WERI-Rb-1 (cell line): ENCODE data around the gene KIAA1328.

Experiments used
- DNase-seq: peaks from one replicate; pipeline ENCODE4 v3.0.0-alpha.2; 2020
- H3K27ac ChIP-seq: fragments of 250-450 bp; sonication (Bioruptor Pico); 2 replicates; pipeline ENCODE4 v1.5.1; 2020; ENCODE audit warnings: mild to moderate bottlenecking, moderate library complexity
- H3K27me3 ChIP-seq: fragments of 250-450 bp; sonication (Bioruptor Pico); 2 replicates; pipeline ENCODE4 v1.5.1; 2021; ENCODE audit warnings: mild to moderate bottlenecking, low read depth, moderate library complexity; ENCODE audit not compliant: insufficient read depth, severe bottlenecking
- H3K36me3 ChIP-seq: fragments of 250-450 bp; sonication (Bioruptor Pico); 2 replicates; pipeline ENCODE4 v1.5.1; 2020; ENCODE audit warnings: mild to moderate bottlenecking, moderate library complexity
- H3K4me3 ChIP-seq: 2 replicates; pipeline ENCODE4 v1.5.1; 2011; ENCODE audit warnings: low read depth, mild to moderate bottlenecking, control low read depth, low read length
- H3K9me3 ChIP-seq: fragments of 250-450 bp; sonication (Bioruptor Pico); 2 replicates; pipeline ENCODE4 v1.5.1; 2021; ENCODE audit warnings: mild to moderate bottlenecking, moderate library complexity; ENCODE audit not compliant: severe bottlenecking
- TF ChIP-seq, protein P1 (sequence below): IDR thresholded peaks from 2 replicates; pipeline ENCODE4 v1.5.1; 2011; ENCODE audit warnings: low read depth, mild to moderate bottlenecking, control low read depth, inconsistent platforms, low read length

The KIAA1328 gene

DNA sequence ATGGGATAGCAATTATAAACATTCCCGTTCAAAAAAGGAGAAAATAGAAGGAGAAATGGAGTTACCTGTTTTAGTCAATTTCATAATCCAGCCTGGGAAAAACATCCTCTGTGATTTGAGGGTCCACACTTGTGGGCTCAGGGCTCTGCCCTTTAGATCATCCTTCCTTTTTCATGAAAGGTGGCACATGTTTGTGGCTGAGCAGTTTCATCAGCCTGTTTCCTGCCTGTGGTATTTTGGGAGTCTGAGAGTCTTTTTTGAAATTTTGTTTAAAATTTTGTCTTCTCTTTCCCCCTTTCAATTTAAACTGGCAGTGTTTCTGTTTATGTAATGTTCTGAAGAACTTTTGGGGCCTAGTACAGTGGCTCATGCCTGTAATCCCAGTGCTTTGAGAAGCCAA lies 84.0 kb downstream of the KIAA1328 start:
- no peaks in the 10 kb centered on the region for H3K27me3 ChIP-seq
- no peak for DNase-seq

DNA sequence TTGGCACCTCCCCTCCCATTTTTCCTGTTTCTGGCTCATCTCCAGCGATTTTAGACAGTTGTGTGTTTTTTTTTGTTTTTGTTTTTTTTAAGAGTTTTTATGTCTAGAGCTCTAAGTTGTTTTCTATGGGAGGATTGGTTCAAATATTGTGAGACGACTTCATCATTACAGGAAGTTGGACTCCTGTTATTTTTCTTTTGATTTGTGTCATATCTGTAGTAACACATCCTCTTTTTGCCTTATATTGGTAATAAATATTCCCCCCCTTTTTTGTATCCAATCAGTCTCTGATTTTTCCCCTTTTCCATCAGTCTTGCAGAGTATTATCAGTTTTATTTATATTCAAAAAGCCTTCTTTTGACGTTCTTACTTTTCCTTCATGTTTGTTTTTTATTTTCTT lies 89.0 kb downstream of the KIAA1328 start:
- TF ChIP-seq, protein P1, sequence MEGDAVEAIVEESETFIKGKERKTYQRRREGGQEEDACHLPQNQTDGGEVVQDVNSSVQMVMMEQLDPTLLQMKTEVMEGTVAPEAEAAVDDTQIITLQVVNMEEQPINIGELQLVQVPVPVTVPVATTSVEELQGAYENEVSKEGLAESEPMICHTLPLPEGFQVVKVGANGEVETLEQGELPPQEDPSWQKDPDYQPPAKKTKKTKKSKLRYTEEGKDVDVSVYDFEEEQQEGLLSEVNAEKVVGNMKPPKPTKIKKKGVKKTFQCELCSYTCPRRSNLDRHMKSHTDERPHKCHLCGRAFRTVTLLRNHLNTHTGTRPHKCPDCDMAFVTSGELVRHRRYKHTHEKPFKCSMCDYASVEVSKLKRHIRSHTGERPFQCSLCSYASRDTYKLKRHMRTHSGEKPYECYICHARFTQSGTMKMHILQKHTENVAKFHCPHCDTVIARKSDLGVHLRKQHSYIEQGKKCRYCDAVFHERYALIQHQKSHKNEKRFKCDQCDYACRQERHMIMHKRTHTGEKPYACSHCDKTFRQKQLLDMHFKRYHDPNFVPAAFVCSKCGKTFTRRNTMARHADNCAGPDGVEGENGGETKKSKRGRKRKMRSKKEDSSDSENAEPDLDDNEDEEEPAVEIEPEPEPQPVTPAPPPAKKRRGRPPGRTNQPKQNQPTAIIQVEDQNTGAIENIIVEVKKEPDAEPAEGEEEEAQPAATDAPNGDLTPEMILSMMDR = no peak
- Histone ChIP-seq H3K4me3 (no peak overlapping the region), H3K9me3 (no peaks in the 10 kb centered on the region), H3K36me3 (no peaks in the 10 kb centered on the region), H3K27me3 (no peaks in the 10 kb centered on the region), H3K27ac (no peak overlapping the region)
- DNase-seq = no peak

More for the DNA sequence above, 84.0 kb downstream of the KIAA1328 start:
- H3K9me3 ChIP-seq = no peaks in the 10 kb centered on the region
- TF ChIP-seq, protein P1 = no peak
- no peak overlapping the region for H3K4me3 ChIP-seq
- no peaks in the 10 kb centered on the region for H3K36me3 ChIP-seq
- no peak overlapping the region for H3K27ac ChIP-seq

DNA sequence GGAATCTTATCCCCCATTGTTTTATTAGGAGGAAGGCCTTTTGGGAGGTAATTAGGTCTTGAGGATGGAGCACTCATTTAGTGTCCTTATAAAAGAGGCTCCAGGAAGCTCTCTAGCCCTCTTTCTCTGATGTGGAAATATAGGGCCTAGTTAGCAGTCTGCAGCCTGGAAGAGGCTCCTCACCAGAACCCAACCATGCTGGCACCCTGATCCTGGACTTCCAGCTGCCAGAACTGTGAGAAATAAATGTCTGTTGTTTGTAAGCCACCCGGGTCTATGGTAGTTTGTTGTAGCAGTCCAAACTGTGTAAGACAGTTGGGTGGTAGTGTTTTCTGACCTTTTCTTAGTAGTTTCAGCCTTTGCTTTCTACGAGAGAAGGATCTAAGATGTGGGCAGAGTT lies 100.7 kb downstream of the KIAA1328 start:
- TF ChIP-seq, protein P1 = no peak
- Histone ChIP-seq H3K4me3 (no peak overlapping the region), H3K27ac (no peak overlapping the region), H3K27me3 (no peaks in the 10 kb centered on the region), H3K9me3 (no peaks in the 10 kb centered on the region), H3K36me3 (no peaks in the 10 kb centered on the region)
- DNase-seq = no peak

DNA sequence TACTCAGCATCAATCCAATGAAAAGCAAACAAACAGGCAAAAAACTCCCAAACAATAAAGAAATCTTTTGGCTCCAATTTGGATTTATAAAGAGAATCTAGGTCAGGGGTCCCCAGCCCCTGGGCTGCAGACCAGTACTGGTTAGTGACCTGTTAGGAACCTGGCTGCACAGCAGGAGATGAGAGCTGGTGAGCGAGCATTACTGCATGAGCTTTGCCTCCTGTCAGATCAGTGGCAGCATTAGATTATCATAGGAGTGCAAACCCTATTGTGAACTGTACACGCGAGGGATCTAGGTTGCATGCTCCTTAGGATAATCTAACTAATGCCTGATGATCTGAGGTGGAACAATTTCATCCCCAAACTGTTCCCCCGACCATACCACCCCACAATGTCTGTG lies 102.2 kb downstream of the KIAA1328 start:
- peak; percentile 57 for DNase-seq
- no peaks in the 10 kb centered on the region for H3K27me3 ChIP-seq

DNA sequence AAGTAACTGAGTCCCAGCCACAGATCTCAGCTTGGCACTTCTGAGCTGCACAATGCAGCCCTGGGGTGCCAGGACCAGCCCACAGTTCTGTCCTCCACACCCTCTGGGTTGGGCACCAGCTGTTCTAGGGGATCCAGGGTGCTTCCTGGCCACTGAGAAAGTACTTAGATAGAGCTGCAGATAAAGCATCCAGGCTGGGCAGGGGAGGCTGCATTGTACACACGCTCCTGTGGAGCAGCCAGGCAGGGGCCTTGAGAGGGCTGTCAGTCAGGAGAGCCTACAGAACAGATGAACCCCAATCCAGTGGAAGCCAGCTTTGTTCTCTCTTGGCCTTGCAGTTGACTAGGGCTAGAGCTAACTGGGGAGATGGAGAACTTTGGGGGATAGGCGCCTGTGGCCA lies 104.6 kb downstream of the KIAA1328 start:
- no peaks in the 10 kb centered on the region for H3K9me3 ChIP-seq
- no peaks in the 10 kb centered on the region for H3K27me3 ChIP-seq
- TF ChIP-seq, protein P1 = no peak
- no peak for DNase-seq
- no peaks in the 10 kb centered on the region for H3K36me3 ChIP-seq
- H3K27ac ChIP-seq = no peak overlapping the region
- no peak overlapping the region for H3K4me3 ChIP-seq

More for the DNA sequence above, 102.2 kb downstream of the KIAA1328 start:
- no peaks in the 10 kb centered on the region for H3K36me3 ChIP-seq
- TF ChIP-seq, protein P1 = no peak
- no peak overlapping the region for H3K4me3 ChIP-seq
- H3K27ac ChIP-seq = no peak overlapping the region
- no peaks in the 10 kb centered on the region for H3K9me3 ChIP-seq

DNA sequence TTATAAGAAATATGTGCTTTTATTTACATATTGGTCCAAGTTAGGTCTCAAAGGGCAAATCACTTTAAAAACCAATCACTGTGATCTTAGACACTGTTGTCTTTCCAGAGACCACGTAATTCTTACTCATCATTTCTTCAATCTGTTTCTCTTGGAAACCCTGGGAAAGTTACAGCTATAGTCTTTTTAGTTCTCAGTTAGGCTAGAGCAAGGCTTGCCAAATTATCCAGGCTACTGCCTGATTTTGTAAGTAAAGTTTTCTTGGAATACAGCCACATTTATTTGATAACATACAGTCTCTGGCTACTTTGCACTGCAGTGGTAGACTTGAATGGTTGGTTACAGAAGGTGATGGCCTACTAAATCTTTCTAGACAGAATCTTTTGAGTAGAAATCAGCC lies 106.0 kb downstream of the KIAA1328 start:
- TF ChIP-seq, protein P1 = no peak
- Histone ChIP-seq H3K4me3 (no peak overlapping the region), H3K27me3 (no peaks in the 10 kb centered on the region), H3K36me3 (no peaks in the 10 kb centered on the region), H3K27ac (no peak overlapping the region), H3K9me3 (no peaks in the 10 kb centered on the region)
- no peak for DNase-seq
